Urinary bladder (tissue), 4 donors: Measurements from ENCODE around the gene GDI1. TPM values are rescaled to one million over a fixed set of nuclear protein-coding genes. Genes with fewer than 3 reads are reported as not detected.
A peak's percentile ranks its signal among the peaks of the same experiment; 100 is the strongest.

Experiments
- DNase-seq: peaks from one replicate; pipeline ENCODE4 v3.0.0-alpha.2; 2015; ENCODE audit errors: extremely low spot score
- H3K27ac ChIP-seq: one replicate; pipeline ENCODE4 v1.5.1; 2013; ENCODE audit warnings: low read depth, mild to moderate bottlenecking, moderate library complexity
- H3K36me3 ChIP-seq: one replicate; pipeline ENCODE4 v1.6.1; 2013; ENCODE audit warnings: mild to moderate bottlenecking, moderate library complexity; ENCODE audit not compliant: insufficient read depth
- H3K4me1 ChIP-seq: one replicate; pipeline ENCODE4 v1.6.1; 2013; ENCODE audit warnings: mild to moderate bottlenecking, moderate library complexity; ENCODE audit not compliant: insufficient read depth
- H3K4me3 ChIP-seq: one replicate; pipeline ENCODE4 v1.5.1; 2013; ENCODE audit warnings: low read depth, low read length
- WGBS: extraction: QIAGEN DNeasy Blood & Tissue Kit; methylation state at CpG from one replicate; pipeline ENCODE4 v1.1.7; 2013; 5-methylcytosine and 5-hydroxymethylcytosine counted together
- polyA plus RNA-seq: library from polyadenylated mRNA; stranded (reverse); fragments of 200-250 nt; gene quantifications from one replicate; pipeline ENCODE4 v1.2.3, GENCODE V29; 2013
- small RNA-seq: library from RNA; depleted of rRNA; stranded (forward); fragments of <200 nt; gene quantifications from one replicate; pipeline ENCODE3, GENCODE V24; 2014
- total RNA-seq: library from RNA; depleted of rRNA; stranded (reverse); fragments of >200 nt; gene quantifications from one replicate; pipeline ENCODE4 v1.2.3, GENCODE V29; 2014
- donor health status: healthy with polysubstance abuse.
- donor health status: healthy.

Gene GDI1
- total and polyA plus RNA-seq, 2 donors, result 33.0 to 138 TPM

DNA sequence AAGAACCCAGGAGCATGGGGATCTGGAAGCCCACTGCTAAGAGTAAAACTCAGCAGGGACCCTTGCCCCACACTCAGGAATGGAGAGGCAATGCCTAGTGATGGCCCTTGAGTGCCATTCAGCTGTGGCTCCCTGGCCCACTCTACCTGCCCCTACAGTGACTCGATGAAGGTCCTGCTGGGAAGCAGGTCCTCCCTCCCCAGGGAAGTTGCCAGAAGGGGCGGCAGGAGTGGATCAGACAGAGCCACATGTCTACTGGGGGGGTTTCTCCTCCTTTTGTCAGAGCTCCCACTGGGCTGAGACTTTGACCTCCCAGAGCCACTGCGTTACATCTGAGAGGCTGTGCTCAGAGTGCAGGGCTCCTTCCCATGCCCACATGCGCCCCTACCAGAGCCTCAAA lies 52.2 kb downstream of the GDI1 start:
- Histone ChIP-seq H3K27ac (no peak overlapping the region), H3K4me1 (no peaks in the 10 kb centered on the region), H3K36me3 (no peaks in the 10 kb centered on the region), H3K4me3 (no peak overlapping the region)
- no peak for DNase-seq
- 77% methylated on average over 4 of the region's 4 CpGs for WGBS

GRCh38 chrX:154490021-154490413 lies 53.1 kb downstream of the GDI1 start:
- Histone ChIP-seq H3K36me3 (no peaks in the 10 kb centered on the region), H3K27ac (peak overlapping the region; percentile 96), H3K4me3 (peak overlapping the region; percentile 69), H3K4me1 (no peaks in the 10 kb centered on the region)
- DNase-seq, result no peak
- WGBS, result 1% methylated on average over 19 of the region's 19 CpGs

DNA sequence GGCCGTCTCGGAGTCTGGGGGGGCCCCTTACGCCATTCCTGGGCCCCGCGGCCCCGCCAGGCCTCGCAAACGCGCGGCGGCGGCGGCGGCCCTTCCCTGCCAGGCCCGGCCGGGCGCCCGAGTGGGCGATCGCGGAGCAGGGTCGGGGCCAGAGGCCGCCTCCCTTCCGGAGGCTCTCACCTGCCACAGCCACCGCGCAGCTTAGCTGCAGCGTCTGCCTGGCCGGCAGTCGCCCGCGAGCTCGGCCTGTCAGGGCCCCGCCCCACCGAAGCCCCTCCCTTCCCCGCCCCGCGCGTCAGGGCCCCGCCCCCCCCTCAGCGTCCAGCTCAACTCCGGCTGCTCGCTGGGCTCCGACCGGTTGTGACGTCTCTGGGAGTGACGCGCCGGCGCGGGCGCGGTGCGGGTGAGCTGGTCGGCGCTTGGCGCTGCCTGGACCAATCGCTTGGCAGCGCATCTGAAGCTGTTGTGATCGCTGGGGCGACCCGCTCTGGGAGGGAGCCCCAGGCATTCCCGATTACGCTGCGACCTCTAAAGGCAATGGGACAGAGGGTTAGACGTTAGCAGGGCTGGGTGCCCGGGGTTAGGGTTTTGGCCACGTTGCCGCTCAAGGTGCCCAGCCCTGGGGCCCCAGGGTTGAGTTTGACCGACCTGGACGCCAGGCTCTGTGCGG lies 53.6 kb downstream of the GDI1 start, which contains the start of gene SLC10A3:
Gene SLC10A3 (minus strand): TSS at position 216 of the 670 bp plus-strand sequence. CDS start 1,689 bp downstream, outside the sequence.
- Histone ChIP-seq H3K4me3 (peak within 1 kb of the TSS; percentile 69), H3K27ac (peak within 1 kb of the TSS; percentile 96), H3K4me1 (no peaks in the 10 kb centered on the region), H3K36me3 (no peaks in the 10 kb centered on the region)
- peak; percentile 74 for DNase-seq
- WGBS, result under 1% methylated on average over 52 of the region's 71 CpGs

Small RNAs within 50 kb of the gene (small RNA-seq; reads per million reads assigned to genes)
- 0.09 reads per million for gene MIR6858
- gene SNORA70, result not detected

Other genes starting within 250 kb of the GDI1 start
- gene OPN1MW2, start 217.4 kb upstream of the GDI1 start, total RNA-seq, result not detected
- not detected for gene OPN1MW2, start 217.4 kb upstream of the GDI1 start, polyA plus RNA-seq
- gene OPN1MW3, start 179.6 kb upstream of the GDI1 start, total RNA-seq, result not detected
- gene OPN1MW3, start 179.6 kb upstream of the GDI1 start, polyA plus RNA-seq, result not detected
- not detected for gene TEX28, start 142.0 kb upstream of the GDI1 start, total RNA-seq
- gene TEX28, start 142.0 kb upstream of the GDI1 start, polyA plus RNA-seq, result not detected
- gene TKTL1, start 141.4 kb upstream of the GDI1 start, total RNA-seq, result 0.32 TPM
- 0.19 TPM for gene TKTL1, start 141.4 kb upstream of the GDI1 start, polyA plus RNA-seq
- 1,306 TPM for gene FLNA, start 62.5 kb upstream of the GDI1 start, total RNA-seq
- 6,054 TPM for gene FLNA, start 62.5 kb upstream of the GDI1 start, polyA plus RNA-seq
- 25.9 TPM for gene EMD, start 57.9 kb upstream of the GDI1 start, total RNA-seq
- gene EMD, start 57.9 kb upstream of the GDI1 start, polyA plus RNA-seq, result 138 TPM
- gene RPL10, start 38.8 kb upstream of the GDI1 start, total RNA-seq, result 3,691 TPM
- 5,631 TPM for gene RPL10, start 38.8 kb upstream of the GDI1 start, polyA plus RNA-seq
- gene DNASE1L1, start 27.9 kb upstream of the GDI1 start, total RNA-seq, result 11.9 TPM
- 22.3 TPM for gene DNASE1L1, start 27.9 kb upstream of the GDI1 start, polyA plus RNA-seq
- 13.4 TPM for gene TAFAZZIN, start 25.6 kb upstream of the GDI1 start, total RNA-seq
- 33.4 TPM for gene TAFAZZIN, start 25.6 kb upstream of the GDI1 start, polyA plus RNA-seq
- gene ATP6AP1, start 8.5 kb upstream of the GDI1 start, total RNA-seq, result 25.5 TPM
- gene ATP6AP1, start 8.5 kb upstream of the GDI1 start, polyA plus RNA-seq, result 91.8 TPM
- gene FAM50A, start 7.0 kb downstream of the GDI1 start, total RNA-seq, result 14.9 TPM
- gene FAM50A, start 7.0 kb downstream of the GDI1 start, polyA plus RNA-seq, result 81.9 TPM
- gene PLXNA3, start 21.1 kb downstream of the GDI1 start, total RNA-seq, result 17.3 TPM
- gene PLXNA3, start 21.1 kb downstream of the GDI1 start, polyA plus RNA-seq, result 10.1 TPM
- 7.7 TPM for gene LAGE3, start 42.1 kb downstream of the GDI1 start, total RNA-seq
- gene LAGE3, start 42.1 kb downstream of the GDI1 start, polyA plus RNA-seq, result 33.0 TPM
- 20.4 TPM for gene UBL4A, start 49.5 kb downstream of the GDI1 start, total RNA-seq
- 49.9 TPM for gene UBL4A, start 49.5 kb downstream of the GDI1 start, polyA plus RNA-seq
- 7.9 TPM for gene SLC10A3, start 53.5 kb downstream of the GDI1 start, total RNA-seq
- 55.2 TPM for gene SLC10A3, start 53.5 kb downstream of the GDI1 start, polyA plus RNA-seq
- gene FAM3A, start 79.1 kb downstream of the GDI1 start, total RNA-seq, result 11.2 TPM
- 67.8 TPM for gene FAM3A, start 79.1 kb downstream of the GDI1 start, polyA plus RNA-seq
- gene G6PD, start 109.7 kb downstream of the GDI1 start, total RNA-seq, result 12.8 TPM
- gene G6PD, start 109.7 kb downstream of the GDI1 start, polyA plus RNA-seq, result 77.6 TPM
- 5.3 TPM for gene IKBKG, start 110.5 kb downstream of the GDI1 start, total RNA-seq
- 38.5 TPM for gene IKBKG, start 110.5 kb downstream of the GDI1 start, polyA plus RNA-seq
- not detected for gene CTAG1A, start 148.0 kb downstream of the GDI1 start, total RNA-seq
- not detected for gene CTAG1A, start 148.0 kb downstream of the GDI1 start, polyA plus RNA-seq
- not detected for gene CTAG1B, start 182.1 kb downstream of the GDI1 start, total RNA-seq
- gene CTAG1B, start 182.1 kb downstream of the GDI1 start, polyA plus RNA-seq, result not detected
- gene CTAG2, start 216.4 kb downstream of the GDI1 start, total RNA-seq, result not detected
- not detected for gene CTAG2, start 216.4 kb downstream of the GDI1 start, polyA plus RNA-seq